Thoracic aorta (tissue), 2 donors: ENCODE results near the gene PDZRN4. TPM values are rescaled to one million over a fixed set of nuclear protein-coding genes. Genes with fewer than 3 reads are reported as not detected.

ENCODE experiments used
- ATAC-seq: fragments of 150-250 bp; one replicate; pipeline ENCODE4 v1.8.0; 2017; ENCODE audit warnings: low read depth; ENCODE audit not compliant: insufficient number of reproducible peaks, low FRiP score
- DNase-seq: peaks from one replicate; pipeline ENCODE4 v3.0.0-alpha.2; 2020; ENCODE audit warnings: low spot score
- H3K27ac ChIP-seq, 2 donors: fragments of 200-600 bp; sonication (generic); 1 replicate in 1 of 2; 2 replicates in 1 of 2; pipeline ENCODE4 v1.5.1; 2016; ENCODE audit warnings: mild to moderate bottlenecking in 2 of 2, moderate library complexity in 2 of 2
- H3K27me3 ChIP-seq: fragments of 200-600 bp; sonication (generic); replicated peaks from 2 replicates; pipeline ENCODE4 v1.6.0; 2016; ENCODE audit warnings: mild to moderate bottlenecking; ENCODE audit not compliant: insufficient read depth
- H3K36me3 ChIP-seq: fragments of 200-600 bp; sonication (generic); one replicate; pipeline ENCODE4 v1.5.1; 2016
- H3K4me1 ChIP-seq, 2 donors: fragments of 200-600 bp; sonication (generic); 1 replicate in 1 of 2; 2 replicates in 1 of 2; pipeline versions ENCODE4 v1.5.1 to v1.6.0; 2016; ENCODE audit warnings: low read depth in 2 of 2, mild to moderate bottlenecking in 1 of 2; ENCODE audit not compliant: control insufficient read depth in 1 of 2
- H3K4me3 ChIP-seq: fragments of 200-600 bp; sonication (generic); 2 replicates; pipeline ENCODE4 v1.5.1; 2016; ENCODE audit warnings: mild to moderate bottlenecking
- H3K9me3 ChIP-seq: fragments of 200-600 bp; sonication (generic); 2 replicates; pipeline ENCODE4 v1.5.1; 2016
- CTCF ChIP-seq: fragments of 200-600 bp; sonication (generic); IDR thresholded peaks from one replicate; pipeline ENCODE4 v1.5.1; 2019; ENCODE audit warnings: antibody characterized with exemption
- total RNA-seq, 2 donors: library from RNA; depleted of rRNA; stranded (reverse); fragments of >200 nt; gene quantifications; one replicate each; pipeline versions ENCODE4 v1.1.0 to v1.2.3, GENCODE V29; 2016

The PDZRN4 gene
- total RNA-seq, 2 donors from 2014 or later, result 6.1 to 12.5 TPM

DNA sequence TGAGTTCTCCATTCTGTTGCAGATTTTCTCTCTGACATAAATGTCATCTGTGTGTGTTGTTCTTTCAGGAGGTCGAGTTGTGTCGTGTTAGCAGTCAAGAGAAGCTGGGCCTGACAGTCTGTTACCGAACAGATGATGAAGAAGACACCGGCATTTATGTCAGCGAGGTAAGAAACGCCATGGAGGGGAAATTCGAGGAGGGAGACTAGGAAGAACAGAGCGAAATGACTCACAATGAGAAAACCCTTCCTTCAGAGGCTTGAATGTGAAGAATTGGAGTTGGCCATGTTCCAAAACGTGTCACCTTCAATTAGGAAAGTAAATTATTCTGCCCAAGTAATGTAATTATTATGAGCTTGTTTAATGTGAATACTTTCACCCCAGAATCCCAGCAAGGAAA, 364.5 kb downstream of the PDZRN4 start:
- H3K4me3 ChIP-seq, result no peak overlapping the region
- H3K36me3 ChIP-seq, result no peaks in the 10 kb centered on the region
- H3K9me3 ChIP-seq, result no peaks in the 10 kb centered on the region
- DNase-seq, result no peak
- H3K27ac ChIP-seq, result no peak overlapping the region
- no peak for ATAC-seq
- H3K27me3 ChIP-seq, result no peaks in the 10 kb centered on the region
- peaks cover 0 to 3% of the 10 kb centered on the region in 2 donors for H3K4me1 ChIP-seq
- no peak for TF ChIP-seq CTCF

GRCh38 chr12:41556176-41556575, 368.1 kb downstream of the PDZRN4 start:
- H3K4me1 ChIP-seq, result no peaks in the 10 kb centered on the region
- no peaks in the 10 kb centered on the region for H3K9me3 ChIP-seq
- no peak overlapping the region for H3K27ac ChIP-seq
- H3K4me3 ChIP-seq, result no peak overlapping the region
- H3K27me3 ChIP-seq, result no peaks in the 10 kb centered on the region
- ATAC-seq (no peak), DNase-seq (no peak)
- H3K36me3 ChIP-seq, result no peaks in the 10 kb centered on the region
- TF ChIP-seq CTCF, result no peak

GRCh38 chr12:41557344-41557743, 369.2 kb downstream of the PDZRN4 start:
- Histone ChIP-seq H3K27me3 (no peaks in the 10 kb centered on the region), H3K9me3 (no peaks in the 10 kb centered on the region), H3K36me3 (no peaks in the 10 kb centered on the region), H3K4me1 (no peaks in the 10 kb centered on the region), H3K27ac (no peak overlapping the region), H3K4me3 (no peak overlapping the region)
- TF ChIP-seq CTCF, result no peak
- DNase-seq, result no peak
- no peak for ATAC-seq

DNA sequence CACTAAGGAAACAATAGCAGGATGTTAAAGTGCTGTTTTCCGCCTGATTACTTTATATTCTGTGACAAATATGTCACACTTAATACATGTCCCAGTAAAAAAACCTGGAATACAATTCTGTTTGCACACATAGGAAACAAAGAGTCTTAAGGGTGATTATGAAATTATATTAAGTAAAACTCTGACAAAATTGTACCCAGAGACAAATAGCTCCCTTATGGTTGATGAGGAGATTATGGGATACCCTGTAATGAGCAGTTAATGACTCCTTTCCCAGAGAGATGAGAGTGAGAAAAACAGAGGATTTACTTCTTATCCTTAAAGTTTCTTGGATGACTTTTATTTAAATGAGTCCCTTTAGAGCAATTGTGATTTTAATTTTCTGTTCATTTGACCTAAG, 370.6 kb downstream of the PDZRN4 start:
- H3K9me3 ChIP-seq, result no peaks in the 10 kb centered on the region
- H3K27me3 ChIP-seq, result no peaks in the 10 kb centered on the region
- no peaks in the 10 kb centered on the region for H3K36me3 ChIP-seq
- no peak overlapping the region for H3K4me3 ChIP-seq
- ATAC-seq (no peak), DNase-seq (no peak)
- H3K27ac ChIP-seq, result no peak overlapping the region
- no peak for TF ChIP-seq CTCF
- H3K4me1 ChIP-seq, result no peaks in the 10 kb centered on the region

GRCh38 chr12:41563051-41563450, 374.9 kb downstream of the PDZRN4 start:
- Histone ChIP-seq H3K4me1 (no peaks in the 10 kb centered on the region), H3K27me3 (no peaks in the 10 kb centered on the region), H3K9me3 (no peaks in the 10 kb centered on the region), H3K4me3 (no peak overlapping the region), H3K36me3 (peaks cover 3% of the 10 kb centered on the region), H3K27ac (no peak overlapping the region)
- ATAC-seq (no peak), DNase-seq (no peak)
- TF ChIP-seq CTCF, result no peak
